NCI-H146 (cell line): ENCODE measurements around the gene SERPINB2.
A peak's percentile ranks its signal among the peaks of the same experiment; 100 is the strongest.

ENCODE experiments used
- DNase-seq: peaks from one replicate; lab custom pipeline; 2025; lab: John Stamatoyannopoulos, UW

The SERPINB2 gene

DNA sequence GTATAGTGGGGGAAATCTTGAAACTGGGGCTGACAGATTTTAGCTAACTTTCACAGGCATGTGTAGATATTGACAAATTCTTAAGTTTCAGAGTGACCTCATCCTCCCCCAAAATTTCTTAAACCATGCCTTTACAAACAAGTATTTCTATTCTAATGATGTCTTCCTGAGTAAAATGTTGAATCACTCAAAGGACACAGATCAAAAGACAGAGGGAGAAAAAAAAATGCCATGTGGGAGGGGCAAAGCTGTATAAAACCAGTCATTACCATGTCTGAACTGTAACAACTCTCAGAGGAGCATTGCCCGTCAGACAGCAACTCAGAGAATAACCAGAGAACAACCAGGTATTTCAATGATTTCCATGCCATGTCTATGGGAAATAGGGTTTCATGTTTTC lies at the start of gene SERPINB2:
SERPINB2 (plus strand) TSS at position 282 of the 400 bp plus-strand sequence. CDS start 3,740 bp downstream, outside the sequence.
- DNase-seq, result no peak

- no peak for DNase-seq
These were observed 44.5 kb upstream of the SERPINB2 start for GRCh38 chr18:63843008-63843407.

- peak; percentile 18 for DNase-seq
These were observed 43.3 kb upstream of the SERPINB2 start for GRCh38 chr18:63844254-63844653.

GRCh38 chr18:63848159-63848558 lies 39.3 kb upstream of the SERPINB2 start:
- DNase-seq, result peak; percentile 66

- peak; percentile 47 for DNase-seq
These were observed 37.5 kb upstream of the SERPINB2 start for GRCh38 chr18:63850020-63850419.

DNA sequence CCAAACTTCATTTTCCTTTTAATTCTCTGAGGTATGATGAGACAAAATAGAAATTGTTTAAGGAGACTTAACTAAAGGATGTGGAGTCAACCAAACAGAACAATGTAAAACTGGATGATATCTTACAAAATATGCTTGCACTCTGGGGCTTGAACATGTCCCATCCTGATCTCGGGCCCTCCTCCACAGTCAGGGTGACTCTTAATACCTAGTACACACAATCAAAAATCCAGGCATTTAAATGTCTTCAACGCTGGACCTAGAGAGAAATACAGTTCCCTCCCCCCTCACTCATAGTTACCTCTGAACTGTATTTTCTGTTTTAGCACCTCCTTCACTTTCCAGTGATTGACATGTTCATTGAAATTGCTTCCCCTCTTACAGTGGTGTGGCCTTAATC lies 36.9 kb upstream of the SERPINB2 start:
- DNase-seq, result no peak

DNA sequence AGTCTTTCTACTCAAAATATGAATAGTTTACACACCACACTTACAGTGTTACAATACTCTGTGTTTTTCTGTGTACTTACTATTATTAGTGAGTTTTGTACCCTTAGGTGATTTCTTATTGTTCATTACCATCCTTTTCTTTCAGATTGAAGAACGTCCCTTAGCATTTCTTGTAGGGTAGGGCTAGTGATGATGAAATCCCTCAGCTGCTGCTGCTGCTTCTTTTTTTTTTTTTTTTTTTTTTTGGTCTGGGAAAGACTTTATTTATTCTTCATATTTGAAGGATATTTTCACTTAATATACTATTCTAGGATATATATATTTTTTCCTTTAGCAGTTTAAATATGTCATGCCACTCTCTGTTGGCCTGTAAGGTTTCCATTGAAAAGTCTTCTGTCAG lies 29.0 kb upstream of the SERPINB2 start:
- no peak for DNase-seq

DNA sequence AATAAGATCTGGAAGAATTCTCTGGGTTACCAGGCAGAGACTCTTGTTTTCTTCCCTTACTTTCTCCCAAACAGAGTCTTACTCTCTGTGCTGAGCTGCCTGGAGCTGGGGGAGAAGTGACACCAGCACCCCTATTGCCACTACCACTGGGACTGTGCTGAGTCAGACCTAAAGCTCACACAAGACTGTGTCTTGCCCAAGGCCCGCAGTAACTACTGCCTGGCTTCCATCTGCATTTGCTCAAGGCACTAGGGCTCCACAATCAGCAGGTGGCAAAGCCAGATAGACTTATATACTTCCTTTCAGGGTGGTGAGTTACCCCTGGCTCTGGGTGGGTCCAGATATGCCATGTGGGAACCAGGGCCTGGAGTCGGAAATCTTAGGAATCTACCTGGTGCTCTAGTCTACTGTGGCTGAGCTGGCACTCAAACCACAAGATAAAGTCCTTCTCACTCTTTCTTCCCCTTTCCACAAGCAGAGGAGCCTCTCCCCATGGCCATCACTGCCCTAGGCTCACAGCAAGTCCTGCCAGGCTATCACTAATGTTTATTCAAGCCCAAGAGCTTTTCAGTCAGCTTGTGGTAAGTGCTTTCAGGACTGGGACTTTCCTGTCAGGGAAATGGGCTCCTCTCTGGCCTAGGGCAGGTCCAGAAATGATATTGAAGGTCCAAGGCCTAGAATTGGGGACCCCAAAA lies 27.6 kb upstream of the SERPINB2 start:
- DNase-seq, result no peak

- DNase-seq, result no peak
These were observed 27.0 kb upstream of the SERPINB2 start for GRCh38 chr18:63860531-63860930.

DNA sequence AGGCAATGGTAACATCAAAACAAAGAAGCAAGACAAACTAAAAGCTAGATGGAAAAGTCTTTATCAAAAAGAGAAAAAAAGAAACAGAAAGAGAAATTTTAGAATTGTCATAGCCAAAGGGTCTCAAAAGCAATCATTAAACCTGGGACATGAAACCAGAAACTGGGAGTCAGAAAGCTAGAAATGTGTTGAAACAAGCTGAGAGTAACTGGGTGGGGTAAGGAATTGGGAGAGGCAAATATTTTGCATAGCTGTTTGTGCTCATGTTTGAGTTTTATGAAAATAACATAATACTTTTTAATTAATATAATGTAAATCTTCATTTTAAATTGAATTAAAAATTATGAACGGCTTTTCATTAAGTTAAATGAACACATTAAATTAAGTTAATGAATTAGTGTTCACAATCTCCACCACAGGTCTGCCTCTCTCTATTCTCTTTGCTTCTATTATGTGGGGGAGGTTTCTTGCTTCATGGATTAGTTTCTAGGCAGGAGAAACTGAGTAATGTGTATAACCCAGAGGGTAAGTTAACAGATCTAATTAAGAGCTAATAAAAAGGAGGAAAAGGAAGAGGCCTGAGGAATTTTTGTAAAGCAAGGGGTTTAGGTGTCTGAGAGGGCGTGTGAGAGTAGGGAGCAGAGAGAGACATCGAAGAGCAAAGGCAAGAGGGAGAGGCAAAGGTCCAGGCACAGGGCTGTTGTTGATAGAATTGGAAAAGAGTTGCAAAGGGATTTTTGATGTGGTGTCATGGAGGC lies 20.0 kb upstream of the SERPINB2 start:
- no peak for DNase-seq

- DNase-seq, result no peak
These were observed 19.0 kb upstream of the SERPINB2 start for GRCh38 chr18:63868546-63868945.

- DNase-seq, result no peak
These were observed 18.1 kb upstream of the SERPINB2 start for GRCh38 chr18:63869374-63869773.

DNA sequence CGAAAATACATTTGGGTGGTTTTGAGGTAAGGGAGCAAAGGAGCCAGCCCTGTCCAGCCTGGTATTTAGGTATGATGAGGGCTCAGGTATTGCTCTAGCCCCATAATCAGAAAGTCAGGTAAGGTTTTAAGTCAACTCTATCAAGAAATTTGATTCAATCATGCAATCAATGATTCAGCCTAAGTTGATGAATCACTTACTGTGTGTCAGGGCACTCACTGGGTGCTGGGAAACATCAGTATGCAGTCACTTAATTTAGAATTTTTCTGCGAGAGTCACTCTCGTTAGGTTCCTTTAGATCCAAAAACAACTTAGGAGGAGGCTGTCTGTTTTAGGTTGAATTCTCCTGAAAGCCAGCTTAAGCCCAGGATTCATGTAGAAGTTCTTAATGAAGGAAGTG lies 17.7 kb upstream of the SERPINB2 start:
- DNase-seq, result no peak

GRCh38 chr18:63871836-63872235 lies 15.7 kb upstream of the SERPINB2 start:
- no peak for DNase-seq

DNA sequence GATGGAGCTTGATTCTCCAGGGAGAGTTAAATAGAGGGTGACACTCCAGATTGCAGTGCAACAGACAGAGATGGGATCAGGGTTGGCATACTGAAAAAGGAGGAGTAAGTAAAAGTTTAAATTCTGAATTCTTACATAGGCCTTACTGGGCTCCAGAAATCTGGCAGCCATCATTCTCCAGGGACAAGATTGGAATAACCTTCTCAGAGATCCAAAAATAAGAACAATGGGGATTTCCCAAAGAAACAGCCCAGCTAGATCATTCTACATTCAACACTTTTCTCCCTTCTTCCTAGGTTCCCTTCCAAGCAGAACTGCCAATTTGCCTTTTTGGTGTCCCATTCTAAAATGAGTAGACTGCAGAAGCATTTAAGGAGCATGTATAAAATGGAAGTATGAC lies 14.9 kb upstream of the SERPINB2 start:
- no peak for DNase-seq

DNA sequence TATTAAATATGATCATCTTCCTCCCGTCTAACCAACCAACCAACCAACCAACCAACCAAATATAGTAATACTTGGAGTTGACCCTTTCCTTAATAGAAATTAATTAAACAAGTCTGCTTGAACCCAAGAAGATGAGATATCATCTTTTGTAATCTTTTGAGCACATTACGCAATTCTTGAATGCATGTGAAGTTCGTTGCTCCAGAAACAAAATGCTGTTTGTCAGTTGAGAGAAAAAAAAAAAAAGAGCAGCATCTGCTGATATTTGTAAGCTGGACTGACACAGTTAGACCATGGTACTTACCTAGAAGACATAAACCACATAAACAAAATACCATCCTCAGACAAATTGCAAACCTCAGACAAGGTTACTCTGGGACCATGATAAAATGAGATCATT lies 9.2 kb upstream of the SERPINB2 start:
- DNase-seq, result no peak

DNA sequence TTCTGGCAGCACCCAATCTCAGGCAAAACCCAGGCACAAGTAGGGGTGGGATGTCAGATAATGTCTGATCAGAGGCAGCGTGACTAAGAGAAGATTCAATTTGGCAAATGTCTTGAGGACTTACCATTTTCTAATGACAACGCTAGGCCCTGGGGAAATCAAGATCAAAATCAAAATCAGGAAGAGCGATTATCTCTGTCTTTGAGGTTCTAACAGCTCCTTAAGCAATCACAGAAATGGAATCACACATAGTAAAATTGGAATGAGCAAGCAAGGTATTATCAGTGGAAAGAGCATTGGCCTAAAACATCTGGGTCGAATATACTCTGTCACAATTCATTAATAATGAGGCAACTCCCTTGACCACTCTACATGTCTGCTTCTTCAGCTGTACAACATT lies 8.6 kb upstream of the SERPINB2 start:
- DNase-seq, result no peak

DNA sequence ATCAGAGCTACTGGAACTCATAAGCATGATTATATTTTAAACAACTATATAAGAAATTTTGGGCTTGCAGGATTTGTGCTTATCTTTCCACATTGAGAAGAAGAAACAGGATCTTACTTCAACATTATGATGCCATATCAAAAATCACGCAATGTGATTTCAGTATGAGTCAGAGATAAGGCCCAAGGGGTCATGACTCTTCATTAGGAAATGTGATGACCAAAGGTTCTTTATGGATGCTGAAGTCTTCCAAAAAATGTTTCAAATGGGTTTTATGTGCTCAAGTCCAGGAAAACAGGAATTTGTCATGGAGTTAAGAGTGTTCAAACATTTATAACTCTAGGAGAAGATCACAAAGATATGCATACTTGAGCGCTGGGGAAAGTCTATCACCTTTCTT lies 7.8 kb upstream of the SERPINB2 start:
- DNase-seq, result no peak

DNA sequence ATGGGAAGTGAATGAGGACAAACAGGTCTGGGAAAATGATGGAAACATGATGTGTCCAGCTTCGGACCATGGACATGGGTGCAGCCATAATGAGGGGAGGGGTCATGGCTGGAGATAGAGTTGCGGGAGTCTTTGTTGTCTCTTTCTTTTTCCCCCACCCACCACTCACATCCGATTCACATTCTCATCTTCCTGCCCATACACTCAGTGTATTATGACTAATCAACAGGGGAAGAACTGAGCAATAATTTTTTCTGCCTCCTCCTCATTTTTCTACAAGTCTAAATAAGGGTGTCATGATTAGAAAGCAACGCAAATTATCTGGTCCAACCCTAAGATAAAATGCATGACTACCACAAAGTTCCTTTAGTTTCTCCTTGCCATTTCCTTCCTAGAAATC lies 5.7 kb upstream of the SERPINB2 start:
- no peak for DNase-seq

GRCh38 chr18:63882333-63883141 lies 5.0 kb upstream of the SERPINB2 start:
- DNase-seq, result no peak

DNA sequence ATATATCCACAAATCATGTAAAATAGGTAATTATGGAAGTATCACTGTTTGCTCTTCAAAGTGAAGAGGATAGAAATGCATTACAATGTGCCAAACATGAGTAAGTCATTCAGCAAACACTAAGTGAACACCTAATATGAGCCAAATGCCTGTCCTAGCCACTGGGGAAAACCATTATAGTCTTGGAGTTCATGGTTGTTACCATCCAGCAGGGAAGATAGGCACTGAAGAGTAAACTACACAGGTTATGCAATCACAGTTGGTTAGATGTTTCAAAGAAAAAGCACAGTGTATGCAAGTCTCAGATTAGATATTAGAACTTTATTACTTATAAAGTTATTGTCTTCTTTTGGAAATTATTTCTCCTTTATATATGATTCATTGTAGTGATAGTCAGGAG lies 3.9 kb upstream of the SERPINB2 start:
- no peak for DNase-seq

- no peak for DNase-seq
These were observed 1.1 kb downstream of the SERPINB2 start for GRCh38 chr18:63888470-63889190.
